Liver (tissue), 9 donors: Measurements from ENCODE around the gene MMP19. TPM values are rescaled to one million over a fixed set of nuclear protein-coding genes. Genes with fewer than 3 reads are reported as not detected.

Experiments used
- DNase-seq: peaks from one replicate; pipeline ENCODE4 v3.0.0-alpha.2; 2017; ENCODE audit warnings: low spot score
- H3K27ac ChIP-seq, 2 donors: one replicate each; pipeline ENCODE4 v1.7.0; 2013; ENCODE audit warnings: inconsistent platforms in 2 of 2, low read length in 2 of 2, control low read depth in 1 of 2, low read depth in 1 of 2, mild to moderate bottlenecking in 1 of 2
- H3K27me3 ChIP-seq, 4 donors: one replicate each; pipeline versions ENCODE4 v1.6.1 to v1.7.0; 2013; ENCODE audit warnings: low read length in 3 of 4, inconsistent platforms in 1 of 4, mild to moderate bottlenecking in 1 of 4, moderate library complexity in 1 of 4; ENCODE audit not compliant: control insufficient read depth in 4 of 4, insufficient read depth in 4 of 4
- H3K36me3 ChIP-seq, 4 donors: one replicate each; pipeline versions ENCODE4 v1.6.1 to v1.7.0; 2013; ENCODE audit warnings: low read length in 3 of 4, mild to moderate bottlenecking in 3 of 4, low read depth in 1 of 4, moderate library complexity in 1 of 4; ENCODE audit not compliant: control insufficient read depth in 4 of 4, insufficient read depth in 3 of 4
- H3K4me1 ChIP-seq, 4 donors: one replicate each; pipeline versions ENCODE4 v1.6.1 to v1.7.0; 2013; ENCODE audit warnings: low read length in 3 of 4, mild to moderate bottlenecking in 3 of 4, moderate library complexity in 1 of 4; ENCODE audit not compliant: control insufficient read depth in 4 of 4, insufficient read depth in 4 of 4
- H3K4me3 ChIP-seq, 3 donors: one replicate each; pipeline versions ENCODE4 v1.6.1 to v1.7.0; 2013; ENCODE audit warnings: low read length in 3 of 3, control low read depth in 1 of 3, low read depth in 1 of 3, mild to moderate bottlenecking in 1 of 3
- H3K9ac ChIP-seq, 2 donors: one replicate each; pipeline ENCODE4 v1.7.0; 2013; ENCODE audit warnings: low read length in 2 of 2, mild to moderate bottlenecking in 2 of 2, moderate library complexity in 2 of 2, control low read depth in 1 of 2, low read depth in 1 of 2
- H3K9me3 ChIP-seq, 4 donors: one replicate each; pipeline versions ENCODE4 v1.6.1 to v1.7.0; 2013; ENCODE audit warnings: low read length in 3 of 4; ENCODE audit not compliant: control insufficient read depth in 4 of 4
- ATF3 ChIP-seq: IDR thresholded peaks from 2 replicates; pipeline ENCODE4 v1.6.1; 2016; ENCODE audit warnings: antibody characterized with exemption
- CTCF ChIP-seq: fragments of 150-350 bp; IDR thresholded peaks from 2 replicates; pipeline ENCODE4 v1.5.1; 2017; ENCODE audit warnings: improper control_type of control experiment, low read depth, low read length; ENCODE audit not compliant: missing input control
- EGR1 ChIP-seq, 2 donors: IDR thresholded peaks; 2 replicates each; pipeline ENCODE4 v1.6.1; 2016 to 2018; ENCODE audit warnings: antibody characterized with exemption in 2 of 2, low read depth in 2 of 2
- FOXA1 ChIP-seq: IDR thresholded peaks from 2 replicates; pipeline ENCODE4 v1.6.1; 2016; ENCODE audit warnings: antibody characterized with exemption
- FOXA2 ChIP-seq: IDR thresholded peaks from 2 replicates; pipeline ENCODE4 v1.6.1; 2016; ENCODE audit warnings: antibody characterized with exemption
- GABPA ChIP-seq, 2 donors: IDR thresholded peaks in 1 of 2; conservative IDR thresholded peaks in 1 of 2; 2 replicates each; pipeline ENCODE4 v1.6.1; 2016; ENCODE audit warnings: antibody characterized with exemption in 2 of 2, mild to moderate bottlenecking in 1 of 2, moderate library complexity in 1 of 2
- HNF4A ChIP-seq, 2 donors: conservative IDR thresholded peaks; 2 replicates each; pipeline ENCODE4 v1.6.1; 2016; ENCODE audit warnings: antibody characterized with exemption in 2 of 2, mild to moderate bottlenecking in 2 of 2
- HNF4G ChIP-seq: IDR thresholded peaks from 2 replicates; pipeline ENCODE4 v1.6.1; 2016; ENCODE audit warnings: antibody characterized with exemption
- JUND ChIP-seq, 2 donors: IDR thresholded peaks; 2 replicates each; pipeline ENCODE4 v1.6.1; 2016; ENCODE audit warnings: antibody characterized with exemption in 2 of 2
- MAX ChIP-seq: IDR thresholded peaks from 2 replicates; pipeline ENCODE4 v1.6.1; 2016; ENCODE audit warnings: antibody characterized with exemption
- NR2F2 ChIP-seq: IDR thresholded peaks from 2 replicates; pipeline ENCODE4 v1.6.1; 2016; ENCODE audit warnings: antibody characterized with exemption
- RAD21 ChIP-seq, 2 donors: IDR thresholded peaks; 2 replicates each; pipeline ENCODE4 v1.6.1; 2016; ENCODE audit warnings: antibody characterized with exemption in 2 of 2, mild to moderate bottlenecking in 2 of 2
- REST ChIP-seq: IDR thresholded peaks from 2 replicates; pipeline ENCODE4 v1.6.1; 2016; ENCODE audit warnings: antibody characterized with exemption, mild to moderate bottlenecking
- RXRA ChIP-seq, 2 donors: IDR thresholded peaks; 2 replicates each; pipeline ENCODE4 v1.6.1; 2017 to 2018; ENCODE audit warnings: antibody characterized with exemption in 2 of 2, mild to moderate bottlenecking in 1 of 2
- SP1 ChIP-seq: IDR thresholded peaks from 2 replicates; pipeline ENCODE4 v1.6.1; 2018; ENCODE audit warnings: antibody characterized with exemption, mild to moderate bottlenecking
- TAF1 ChIP-seq: conservative IDR thresholded peaks from 2 replicates; pipeline ENCODE4 v1.6.1; 2016; ENCODE audit warnings: antibody characterized with exemption, mild to moderate bottlenecking
- YY1 ChIP-seq: IDR thresholded peaks from 2 replicates; pipeline ENCODE4 v1.6.1; 2016; ENCODE audit warnings: antibody characterized with exemption, mild to moderate bottlenecking
- ZBTB33 ChIP-seq: IDR thresholded peaks from 2 replicates; pipeline ENCODE4 v1.6.1; 2016; ENCODE audit warnings: antibody characterized with exemption
- WGBS: extraction: QIAGEN DNeasy Blood & Tissue Kit; methylation state at CpG from one replicate; pipeline ENCODE4 v1.1.7; 2013; 5-methylcytosine and 5-hydroxymethylcytosine counted together
- polyA plus RNA-seq, 2 donors: library from polyadenylated mRNA; stranded (reverse) in 1 of 2; unstranded in 1 of 2; fragments of 200-250 nt in 1 of 2; fragments of >200 nt in 1 of 2; fragmentation: Nextera tagmentation in 1 of 2; extraction: Ambion mirVana in 1 of 2; gene quantifications; one replicate each; pipeline versions ENCODE4 v1.2.1 to v1.2.3, GENCODE V29; 2013 to 2015
- total RNA-seq, 2 donors: library from RNA; depleted of rRNA; stranded (reverse); fragments of >200 nt; gene quantifications; one replicate each; pipeline ENCODE4 v1.2.3, GENCODE V29; 2014
- donor health status: healthy.
- donor health status: healthy.
- donor health status: healthy.
- donor health status: healthy.
- donor health status: healthy.

MMP19 gene
- total and polyA plus RNA-seq, 4 donors = 1.1 to 2.4 (median 1.4) TPM

DNA sequence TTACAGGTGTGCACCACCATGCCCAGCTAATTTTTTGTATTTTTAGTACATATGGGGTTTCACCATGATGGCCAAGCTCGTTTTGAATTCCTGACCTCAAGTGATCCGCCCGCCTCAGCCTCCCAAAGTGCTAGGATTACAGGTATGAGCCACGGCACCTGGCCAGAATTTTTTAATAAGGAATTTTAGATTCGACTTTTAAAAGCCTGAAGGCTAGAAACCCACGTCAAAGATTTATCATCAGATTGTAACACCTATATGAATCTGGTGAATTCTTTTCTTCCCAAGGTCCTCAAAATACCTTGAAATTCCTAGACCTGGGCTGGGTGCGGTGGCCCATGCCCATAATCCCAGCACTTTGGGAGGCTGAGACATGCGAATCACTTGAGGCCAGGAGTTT lies 18.7 kb upstream of the MMP19 start:
- H3K9me3 ChIP-seq = no peaks in the 10 kb centered on the region
- no peaks in the 10 kb centered on the region for H3K4me1 ChIP-seq
- DNase-seq = no peak
- no peak overlapping the region for H3K9ac ChIP-seq
- H3K27me3 ChIP-seq = no peaks in the 10 kb centered on the region
- 95% methylated on average over 8 of the region's 8 CpGs for WGBS
- H3K36me3 ChIP-seq = no peaks in the 10 kb centered on the region
- no peak overlapping the region for H3K27ac ChIP-seq
- no peak overlapping the region for H3K4me3 ChIP-seq
- TF ChIP-seq EGR1 (IDR thresholded peaks at IDR 0.05; ENCODE audit: low read depth in 2 of 2) (no peak), FOXA1 (no peak), HNF4A (conservative IDR thresholded peaks at IDR 0.05) (no peak), JUND (IDR thresholded peaks at IDR 0.05) (no peak), SP1 (no peak), YY1 (no peak), CTCF (no peak), RXRA (IDR thresholded peaks at IDR 0.05) (no peak), FOXA2 (no peak), REST (no peak), HNF4G (no peak), ZBTB33 (no peak), ATF3 (no peak), RAD21 (IDR thresholded peaks at IDR 0.05) (no peak), MAX (no peak), TAF1 (no peak), NR2F2 (no peak), GABPA (IDR thresholded peaks at IDR 0.05 in 1 of 2, conservative IDR thresholded peaks at IDR 0.05 in 1 of 2) (no peak)

DNA sequence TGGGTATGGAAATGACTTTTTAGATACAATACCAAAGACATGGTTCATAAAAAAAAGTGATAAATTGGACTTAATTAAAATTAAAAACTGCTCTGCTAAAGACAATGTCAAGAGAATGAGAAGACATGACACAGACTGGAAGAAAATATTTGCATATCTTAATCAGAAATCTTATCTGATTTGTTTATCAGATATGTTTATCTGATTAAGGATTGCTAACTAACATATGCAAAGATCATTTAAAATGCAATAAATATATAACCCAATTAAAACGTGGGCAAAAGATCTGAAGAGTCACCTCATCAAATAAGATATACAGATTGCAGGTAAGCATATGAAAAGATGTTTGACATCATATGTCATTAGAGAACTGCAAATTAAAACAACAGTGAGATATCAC lies 10.0 kb upstream of the MMP19 start:
- TF ChIP-seq ATF3 = no peak
- no peak for TF ChIP-seq RAD21 (IDR thresholded peaks at IDR 0.05)
- TF ChIP-seq TAF1 = no peak
- TF ChIP-seq NR2F2 = no peak
- no peak overlapping the region for H3K4me3 ChIP-seq
- WGBS = 47% methylated on average over 1 of the region's 1 CpG

More for the DNA sequence above, 10.0 kb upstream of the MMP19 start:
- DNase-seq = no peak
- Histone ChIP-seq H3K36me3 (no peaks in the 10 kb centered on the region), H3K9me3 (no peaks in the 10 kb centered on the region), H3K27ac (no peak overlapping the region), H3K4me1 (no peaks in the 10 kb centered on the region), H3K9ac (no peak overlapping the region), H3K27me3 (no peaks in the 10 kb centered on the region)
